ENCODE data around the gene LRRC4C.

LRRC4C gene

GRCh38 chr11:41081756-41082285 is 377.6 kb downstream of the LRRC4C start:
- Histone ChIP-seq H3K27me3 (ENCODE audit: low read depth) (no peaks in the 10 kb centered on the region), H3K4me1 (peaks cover 16% of the 10 kb centered on the region), H3K36me3 (replicated peaks) (no peaks in the 10 kb centered on the region), H3K9me3 (no peaks in the 10 kb centered on the region), H3K4me3 (no peak overlapping the region)
- DNase-seq (ENCODE audit: low spot score in 2 of 2), result no peak
- in situ Hi-C loops (cut with MboI; ENCODE audit: low sequenced_read_pairs), result no loop called here

GRCh38 chr11:41074318-41074717 is 385.1 kb downstream of the LRRC4C start:
- no peak for DNase-seq (ENCODE audit: low spot score in 2 of 2)
- Histone ChIP-seq H3K9me3 (no peaks in the 10 kb centered on the region), H3K36me3 (replicated peaks) (no peaks in the 10 kb centered on the region), H3K4me1 (no peaks in the 10 kb centered on the region), H3K4me3 (no peak overlapping the region), H3K27me3 (ENCODE audit: low read depth) (no peaks in the 10 kb centered on the region)
- in situ Hi-C loops (cut with MboI; ENCODE audit: low sequenced_read_pairs), result no loop called here

- DNase-seq (ENCODE audit: low spot score in 2 of 2), result no peak
- H3K4me3 ChIP-seq, result no peak overlapping the region
- no peaks in the 10 kb centered on the region for H3K9me3 ChIP-seq
- H3K4me1 ChIP-seq, result peaks cover 8% of the 10 kb centered on the region
- H3K27me3 ChIP-seq (ENCODE audit: low read depth), result no peaks in the 10 kb centered on the region
- in situ Hi-C loops (cut with MboI; ENCODE audit: low sequenced_read_pairs), result no loop called here
- no peaks in the 10 kb centered on the region for H3K36me3 ChIP-seq (replicated peaks)
Measured at GRCh38 chr11:41065432-41065831, 394.0 kb downstream of the LRRC4C start.

- in situ Hi-C loops (cut with MboI; ENCODE audit: low sequenced_read_pairs), result no loop called here
- no peaks in the 10 kb centered on the region for H3K9me3 ChIP-seq
- peaks cover 19% of the 10 kb centered on the region for H3K4me1 ChIP-seq
- H3K36me3 ChIP-seq (replicated peaks), result no peaks in the 10 kb centered on the region
- no peak for DNase-seq (ENCODE audit: low spot score in 2 of 2)
- H3K27me3 ChIP-seq (ENCODE audit: low read depth), result no peaks in the 10 kb centered on the region
- no peak overlapping the region for H3K4me3 ChIP-seq
Measured at GRCh38 chr11:41058138-41058537, 401.3 kb downstream of the LRRC4C start.

- no peaks in the 10 kb centered on the region for H3K27me3 ChIP-seq (ENCODE audit: low read depth)
- no peak for DNase-seq (ENCODE audit: low spot score in 2 of 2)
- no peak overlapping the region for H3K4me3 ChIP-seq
- in situ Hi-C loops (cut with MboI; ENCODE audit: low sequenced_read_pairs), result no loop called here
- H3K36me3 ChIP-seq (replicated peaks), result no peaks in the 10 kb centered on the region
- H3K4me1 ChIP-seq, result peaks cover 21% of the 10 kb centered on the region
- H3K9me3 ChIP-seq, result no peaks in the 10 kb centered on the region
Measured at GRCh38 chr11:41056892-41057569, 402.4 kb downstream of the LRRC4C start.

GRCh38 chr11:41053894-41054293 is 405.6 kb downstream of the LRRC4C start:
- no peaks in the 10 kb centered on the region for H3K36me3 ChIP-seq (replicated peaks)
- no peaks in the 10 kb centered on the region for H3K9me3 ChIP-seq
- in situ Hi-C loops (cut with MboI; ENCODE audit: low sequenced_read_pairs), result no loop called here

GRCh38 chr11:41051919-41052635 is 407.4 kb downstream of the LRRC4C start:
- Histone ChIP-seq H3K4me3 (no peak overlapping the region), H3K4me1 (peaks cover 21% of the 10 kb centered on the region), H3K9me3 (no peaks in the 10 kb centered on the region), H3K36me3 (replicated peaks) (no peaks in the 10 kb centered on the region), H3K27me3 (ENCODE audit: low read depth) (no peaks in the 10 kb centered on the region)
- no peak for DNase-seq (ENCODE audit: low spot score in 2 of 2)
- in situ Hi-C loops (cut with MboI; ENCODE audit: low sequenced_read_pairs), result no loop called here

More at GRCh38 chr11:41053894-41054293, 405.6 kb downstream of the LRRC4C start:
- peak in 1 of 2 experiments; percentile 92 for DNase-seq (ENCODE audit: low spot score in 2 of 2)
- no peak overlapping the region for H3K4me3 ChIP-seq
- H3K27me3 ChIP-seq (ENCODE audit: low read depth), result no peaks in the 10 kb centered on the region
- H3K4me1 ChIP-seq, result peaks cover 21% of the 10 kb centered on the region

GRCh38 chr11:41050791-41051190 is 408.7 kb downstream of the LRRC4C start:
- no peak for DNase-seq (ENCODE audit: low spot score in 2 of 2)
- peaks cover 21% of the 10 kb centered on the region for H3K4me1 ChIP-seq
- H3K36me3 ChIP-seq (replicated peaks), result no peaks in the 10 kb centered on the region
- H3K27me3 ChIP-seq (ENCODE audit: low read depth), result no peaks in the 10 kb centered on the region
- in situ Hi-C loops (cut with MboI; ENCODE audit: low sequenced_read_pairs), result no loop called here
- no peak overlapping the region for H3K4me3 ChIP-seq
- H3K9me3 ChIP-seq, result no peaks in the 10 kb centered on the region

GRCh38 chr11:41047229-41047628 is 412.2 kb downstream of the LRRC4C start:
- in situ Hi-C loops (cut with MboI; ENCODE audit: low sequenced_read_pairs), result no loop called here
- Histone ChIP-seq H3K4me3 (no peak overlapping the region), H3K27me3 (ENCODE audit: low read depth) (no peaks in the 10 kb centered on the region), H3K36me3 (replicated peaks) (no peaks in the 10 kb centered on the region), H3K4me1 (peaks cover 12% of the 10 kb centered on the region), H3K9me3 (no peaks in the 10 kb centered on the region)
- no peak for DNase-seq (ENCODE audit: low spot score in 2 of 2)

GRCh38 chr11:41045266-41045665 is 414.2 kb downstream of the LRRC4C start:
- H3K4me3 ChIP-seq, result no peak overlapping the region
- no peaks in the 10 kb centered on the region for H3K36me3 ChIP-seq (replicated peaks)
- H3K27me3 ChIP-seq (ENCODE audit: low read depth), result no peaks in the 10 kb centered on the region
- H3K4me1 ChIP-seq, result peaks cover 12% of the 10 kb centered on the region
- in situ Hi-C loops (cut with MboI; ENCODE audit: low sequenced_read_pairs), result no loop called here
- H3K9me3 ChIP-seq, result no peaks in the 10 kb centered on the region
- no peak for DNase-seq (ENCODE audit: low spot score in 2 of 2)

- H3K9me3 ChIP-seq, result no peaks in the 10 kb centered on the region
- no peaks in the 10 kb centered on the region for H3K36me3 ChIP-seq (replicated peaks)
- peak; percentile 39 to 90 for DNase-seq (ENCODE audit: low spot score in 2 of 2)
- H3K4me1 ChIP-seq, result peaks cover 12% of the 10 kb centered on the region
- H3K4me3 ChIP-seq, result no peak overlapping the region
- no peaks in the 10 kb centered on the region for H3K27me3 ChIP-seq (ENCODE audit: low read depth)
- in situ Hi-C loops (cut with MboI; ENCODE audit: low sequenced_read_pairs), result no loop called here
Measured at GRCh38 chr11:41044747-41045146, 414.7 kb downstream of the LRRC4C start.

GRCh38 chr11:41042688-41043087 is 416.8 kb downstream of the LRRC4C start:
- no peak overlapping the region for H3K4me3 ChIP-seq
- no peak for DNase-seq (ENCODE audit: low spot score in 2 of 2)
- H3K36me3 ChIP-seq (replicated peaks), result no peaks in the 10 kb centered on the region
- in situ Hi-C loops (cut with MboI; ENCODE audit: low sequenced_read_pairs), result no loop called here
- H3K4me1 ChIP-seq, result peaks cover 16% of the 10 kb centered on the region
- H3K9me3 ChIP-seq, result no peaks in the 10 kb centered on the region
- H3K27me3 ChIP-seq (ENCODE audit: low read depth), result no peaks in the 10 kb centered on the region

GRCh38 chr11:41040474-41040873 is 419.0 kb downstream of the LRRC4C start:
- no peaks in the 10 kb centered on the region for H3K9me3 ChIP-seq
- H3K36me3 ChIP-seq (replicated peaks), result no peaks in the 10 kb centered on the region
- no peak for DNase-seq (ENCODE audit: low spot score in 2 of 2)
- no peaks in the 10 kb centered on the region for H3K27me3 ChIP-seq (ENCODE audit: low read depth)
- peaks cover 25% of the 10 kb centered on the region for H3K4me1 ChIP-seq
- in situ Hi-C loops (cut with MboI; ENCODE audit: low sequenced_read_pairs), result no loop called here
- no peak overlapping the region for H3K4me3 ChIP-seq

- in situ Hi-C loops (cut with MboI; ENCODE audit: low sequenced_read_pairs), result no loop called here
- H3K9me3 ChIP-seq, result no peaks in the 10 kb centered on the region
- H3K4me3 ChIP-seq, result no peak overlapping the region
- H3K4me1 ChIP-seq, result peaks cover 18% of the 10 kb centered on the region
- H3K27me3 ChIP-seq (ENCODE audit: low read depth), result no peaks in the 10 kb centered on the region
- no peaks in the 10 kb centered on the region for H3K36me3 ChIP-seq (replicated peaks)
- DNase-seq (ENCODE audit: low spot score in 2 of 2), result no peak
Measured at GRCh38 chr11:41039592-41039991, 419.9 kb downstream of the LRRC4C start.
